ENCODE measurements around the gene KRTAP13-1. TPM values are rescaled to one million over a fixed set of nuclear protein-coding genes. Genes with fewer than 3 reads are reported as not detected.

Gene KRTAP13-1
- total RNA-seq, 1 donor from 2014 or later = not detected

- Mint-ChIP-seq H3K36me3 (no peaks in the 10 kb centered on the region), H3K4me3 (no peak overlapping the region), H3K9me3 (no peaks in the 10 kb centered on the region), H3K4me1 (no peaks in the 10 kb centered on the region), H3K27ac (no peak overlapping the region), H3K27me3 (ENCODE audit: insufficient read depth, low read depth) (no peaks in the 10 kb centered on the region)
- H3K27ac ChIP-seq = no peak overlapping the region
- no peaks in the 10 kb centered on the region for H4K20me1 ChIP-seq (ENCODE audit: low read depth)
- no peak overlapping the region for H3K4me3 ChIP-seq
- H3F3A ChIP-seq (ENCODE audit: low read depth) = no peaks in the 10 kb centered on the region
- DNase-seq (ENCODE audit: low spot score) = no peak
- H3K9ac ChIP-seq = no peak overlapping the region
- H3K27me3 ChIP-seq = no peaks in the 10 kb centered on the region
- H3K79me2 ChIP-seq (ENCODE audit: low read depth) = no peaks in the 10 kb centered on the region
- H3K36me3 ChIP-seq = no peaks in the 10 kb centered on the region
- H2AFZ ChIP-seq (replicated peaks) = no peak overlapping the region
- H3K4me1 ChIP-seq = no peaks in the 10 kb centered on the region
- H3K4me2 ChIP-seq = no peak overlapping the region
- TF ChIP-seq EZH2phosphoT487 (IDR thresholded peaks at IDR 0.05) (no peak), EZH2 (IDR thresholded peaks at IDR 0.05) (no peak), CTCF (IDR thresholded peaks at IDR 0.05) (no peak)
- H3K9me3 ChIP-seq (ENCODE audit: low read depth) = no peaks in the 10 kb centered on the region
Measured at GRCh38 chr21:30437010-30437565, 41.3 kb downstream of the KRTAP13-1 start.

GRCh38 chr21:30439975-30440374 lies 44.1 kb downstream of the KRTAP13-1 start, which contains the start of gene KRTAP15-1:
Gene KRTAP15-1 (plus strand): TSS chr21:30440275. CDS start chr21:30440328, 53 bp downstream.
- Histone ChIP-seq H3K9me3 (ENCODE audit: low read depth) (no peaks in the 10 kb centered on the region), H3K9ac (no peak within 1 kb of the TSS), H3F3A (ENCODE audit: low read depth) (no peaks in the 10 kb centered on the region), H3K4me2 (no peak within 1 kb of the TSS), H3K4me1 (no peaks in the 10 kb centered on the region), H3K79me2 (ENCODE audit: low read depth) (no peaks in the 10 kb centered on the region), H3K4me3 (no peak within 1 kb of the TSS), H2AFZ (replicated peaks) (no peak within 1 kb of the TSS), H3K27me3 (no peaks in the 10 kb centered on the region), H3K27ac (no peak within 1 kb of the TSS), H3K36me3 (no peaks in the 10 kb centered on the region), H4K20me1 (ENCODE audit: low read depth) (no peaks in the 10 kb centered on the region)
- TF ChIP-seq EZH2phosphoT487 (IDR thresholded peaks at IDR 0.05) (no peak), CTCF (IDR thresholded peaks at IDR 0.05) (no peak), EZH2 (IDR thresholded peaks at IDR 0.05) (no peak)
- Mint-ChIP-seq H3K4me3 (no peak within 1 kb of the TSS), H3K27me3 (ENCODE audit: insufficient read depth, low read depth) (no peaks in the 10 kb centered on the region), H3K9me3 (no peaks in the 10 kb centered on the region), H3K36me3 (no peaks in the 10 kb centered on the region), H3K4me1 (no peaks in the 10 kb centered on the region), H3K27ac (no peak within 1 kb of the TSS)
- no peak for DNase-seq (ENCODE audit: low spot score)

- DNase-seq (ENCODE audit: low spot score) = no peak
- no peaks in the 10 kb centered on the region for H3K79me2 ChIP-seq (ENCODE audit: low read depth)
- no peak overlapping the region for H3K4me3 ChIP-seq
- Mint-ChIP-seq H3K27ac (no peak overlapping the region), H3K4me3 (no peak overlapping the region), H3K27me3 (ENCODE audit: insufficient read depth, low read depth) (no peaks in the 10 kb centered on the region), H3K9me3 (no peaks in the 10 kb centered on the region), H3K4me1 (no peaks in the 10 kb centered on the region), H3K36me3 (no peaks in the 10 kb centered on the region)
- no peaks in the 10 kb centered on the region for H3F3A ChIP-seq (ENCODE audit: low read depth)
- H3K36me3 ChIP-seq = no peaks in the 10 kb centered on the region
- no peak overlapping the region for H3K4me2 ChIP-seq
- no peak overlapping the region for H3K9ac ChIP-seq
- H3K27ac ChIP-seq = no peak overlapping the region
- no peaks in the 10 kb centered on the region for H3K4me1 ChIP-seq
- H4K20me1 ChIP-seq (ENCODE audit: low read depth) = no peaks in the 10 kb centered on the region
- no peak for TF ChIP-seq CTCF (IDR thresholded peaks at IDR 0.05)
- TF ChIP-seq EZH2 (IDR thresholded peaks at IDR 0.05) = no peak
- no peak for TF ChIP-seq EZH2phosphoT487 (IDR thresholded peaks at IDR 0.05)
- H3K9me3 ChIP-seq (ENCODE audit: low read depth) = no peaks in the 10 kb centered on the region
- H2AFZ ChIP-seq (replicated peaks) = no peak overlapping the region
- H3K27me3 ChIP-seq = no peaks in the 10 kb centered on the region
Measured at GRCh38 chr21:30443226-30443625, 47.4 kb downstream of the KRTAP13-1 start.

All from neural progenitor cell (in vitro differentiated cells).